Calu3 (cell line): ENCODE data around the gene NDUFS4. TPM values are rescaled to one million over a fixed set of nuclear protein-coding genes. Genes with fewer than 3 reads are reported as not detected.

Experiments used
- BruUV-seq: library from RNA; stranded (reverse); fragments of 400-500 nt; replicated peaks from 2 replicates; lab custom pipeline; 2021; lab: Mats Ljungman, UMichigan
- CTCF ChIA-PET: fragments of 300-600 bp; sonication (Branson Sonifier 250); formaldehyde crosslinking; loops from one replicate; lab custom pipeline; 2022; ENCODE audit warnings: antibody characterized with exemption; lab: Charles Lee
- DNase-seq: peaks from one replicate; pipeline ENCODE4 v3.0.0; 2022
- H3K27ac Mint-ChIP-seq: one replicate; pipeline ENCODE4 v1.8.0; 2022; ENCODE audit warnings: mixed read lengths; ENCODE audit not compliant: unreplicated experiment
- H3K27me3 Mint-ChIP-seq: one replicate; pipeline ENCODE4 v1.8.0; 2022; ENCODE audit warnings: mixed read lengths; ENCODE audit not compliant: unreplicated experiment
- H3K36me3 Mint-ChIP-seq: one replicate; pipeline ENCODE4 v1.8.0; 2022; ENCODE audit warnings: mild to moderate bottlenecking, moderate library complexity, mixed read lengths; ENCODE audit not compliant: insufficient read depth, unreplicated experiment
- H3K4me1 Mint-ChIP-seq: one replicate; pipeline ENCODE4 v1.8.0; 2022; ENCODE audit warnings: mild to moderate bottlenecking, low read depth, mixed read lengths; ENCODE audit not compliant: unreplicated experiment
- H3K4me3 Mint-ChIP-seq: one replicate; pipeline ENCODE4 v1.8.0; 2022; ENCODE audit warnings: mild to moderate bottlenecking, low read depth, moderate library complexity, mixed read lengths; ENCODE audit not compliant: unreplicated experiment
- H3K9me3 Mint-ChIP-seq: one replicate; pipeline ENCODE4 v1.8.0; 2022; ENCODE audit warnings: low read depth, mixed read lengths; ENCODE audit not compliant: unreplicated experiment
- CTCF ChIP-seq: fragments of 200-600 bp; IDR thresholded peaks from one replicate; pipeline ENCODE4 v1.8.0; 2022; ENCODE audit warnings: antibody characterized with exemption; ENCODE audit not compliant: unreplicated experiment
- intact Hi-C: fragments of 100-400 bp; cut with micrococcal nuclease; formaldehyde crosslinking; loops from one replicate; pipeline ENCODE4 v1.10.0; 2022; ENCODE audit not compliant: unreplicated experiment
- total RNA-seq: library from RNA; stranded (reverse); gene quantifications from 2 replicates; pipeline ENCODE4 v1.2.3, GENCODE V29; 2022

NDUFS4 gene
- total RNA-seq, 1 experiment from 2014 or later = 71.0 TPM

GRCh38 chr5:53712327-53712726, 151.9 kb downstream of the NDUFS4 start:
- Mint-ChIP-seq H3K4me3 (no peak overlapping the region), H3K27ac (no peak overlapping the region), H3K4me1 (no peaks in the 10 kb centered on the region), H3K27me3 (peaks cover 42% of the 10 kb centered on the region), H3K36me3 (no peaks in the 10 kb centered on the region), H3K9me3 (peaks cover 11% of the 10 kb centered on the region)
- intact Hi-C loops = no loop called here
- CTCF ChIA-PET = no interaction called here
- no TSS peak for BruUV-seq
- TF ChIP-seq CTCF = no peak
- DNase-seq = no peak

- no peaks in the 10 kb centered on the region for H3K4me1 Mint-ChIP-seq
- no TSS peak for BruUV-seq
- H3K27ac Mint-ChIP-seq = no peak overlapping the region
- CTCF ChIA-PET = interaction anchor here (0.6 kb wide), 1 partner anchor 11 kb away, joined by 6 read pairs; no protein-coding TSS in a partner anchor
- H3K9me3 Mint-ChIP-seq = peaks cover 13% of the 10 kb centered on the region
- TF ChIP-seq CTCF = no peak
- intact Hi-C loops = no loop called here
- no peak for DNase-seq
- H3K4me3 Mint-ChIP-seq = no peak overlapping the region
- H3K36me3 Mint-ChIP-seq = no peaks in the 10 kb centered on the region
- H3K27me3 Mint-ChIP-seq = peaks cover 45% of the 10 kb centered on the region
Observed at GRCh38 chr5:53713978-53714666, 153.7 kb downstream of the NDUFS4 start.

- H3K27me3 Mint-ChIP-seq = peaks cover 40% of the 10 kb centered on the region
- no peak for TF ChIP-seq CTCF
- intact Hi-C loops = no loop called here
- CTCF ChIA-PET = interaction anchor here (0.6 kb wide), 1 partner anchor 12 kb away, joined by 6 read pairs; no protein-coding TSS in a partner anchor
- no peak for DNase-seq
- peaks cover 11% of the 10 kb centered on the region for H3K9me3 Mint-ChIP-seq
- BruUV-seq = no TSS peak
- no peak overlapping the region for H3K27ac Mint-ChIP-seq
- no peaks in the 10 kb centered on the region for H3K4me1 Mint-ChIP-seq
- H3K36me3 Mint-ChIP-seq = no peaks in the 10 kb centered on the region
- no peak overlapping the region for H3K4me3 Mint-ChIP-seq
Observed at GRCh38 chr5:53714667-53715010, 154.2 kb downstream of the NDUFS4 start.

GRCh38 chr5:53726121-53726520, 165.7 kb downstream of the NDUFS4 start:
- intact Hi-C loops = no loop called here
- H3K4me3 Mint-ChIP-seq = no peak overlapping the region
- H3K4me1 Mint-ChIP-seq = no peaks in the 10 kb centered on the region
- H3K27me3 Mint-ChIP-seq = no peaks in the 10 kb centered on the region
- no TSS peak for BruUV-seq
- no peak overlapping the region for H3K27ac Mint-ChIP-seq
- TF ChIP-seq CTCF = no peak
- H3K9me3 Mint-ChIP-seq = no peaks in the 10 kb centered on the region
- CTCF ChIA-PET = no interaction called here
- H3K36me3 Mint-ChIP-seq = no peaks in the 10 kb centered on the region
- DNase-seq = no peak
